ENCODE data around the gene SLC25A51.

- TF ChIP-seq, protein P1, sequence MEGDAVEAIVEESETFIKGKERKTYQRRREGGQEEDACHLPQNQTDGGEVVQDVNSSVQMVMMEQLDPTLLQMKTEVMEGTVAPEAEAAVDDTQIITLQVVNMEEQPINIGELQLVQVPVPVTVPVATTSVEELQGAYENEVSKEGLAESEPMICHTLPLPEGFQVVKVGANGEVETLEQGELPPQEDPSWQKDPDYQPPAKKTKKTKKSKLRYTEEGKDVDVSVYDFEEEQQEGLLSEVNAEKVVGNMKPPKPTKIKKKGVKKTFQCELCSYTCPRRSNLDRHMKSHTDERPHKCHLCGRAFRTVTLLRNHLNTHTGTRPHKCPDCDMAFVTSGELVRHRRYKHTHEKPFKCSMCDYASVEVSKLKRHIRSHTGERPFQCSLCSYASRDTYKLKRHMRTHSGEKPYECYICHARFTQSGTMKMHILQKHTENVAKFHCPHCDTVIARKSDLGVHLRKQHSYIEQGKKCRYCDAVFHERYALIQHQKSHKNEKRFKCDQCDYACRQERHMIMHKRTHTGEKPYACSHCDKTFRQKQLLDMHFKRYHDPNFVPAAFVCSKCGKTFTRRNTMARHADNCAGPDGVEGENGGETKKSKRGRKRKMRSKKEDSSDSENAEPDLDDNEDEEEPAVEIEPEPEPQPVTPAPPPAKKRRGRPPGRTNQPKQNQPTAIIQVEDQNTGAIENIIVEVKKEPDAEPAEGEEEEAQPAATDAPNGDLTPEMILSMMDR (IDR thresholded peaks at IDR 0.05; ENCODE audit: poor library complexity, severe bottlenecking), result no peak
- no peak for TF ChIP-seq RAD21 (conservative IDR thresholded peaks at IDR 0.05)
- TF ChIP-seq EP300 (conservative IDR thresholded peaks at IDR 0.05; ENCODE audit: poor library complexity, severe bottlenecking), result no peak
- TF ChIP-seq, protein P2, sequence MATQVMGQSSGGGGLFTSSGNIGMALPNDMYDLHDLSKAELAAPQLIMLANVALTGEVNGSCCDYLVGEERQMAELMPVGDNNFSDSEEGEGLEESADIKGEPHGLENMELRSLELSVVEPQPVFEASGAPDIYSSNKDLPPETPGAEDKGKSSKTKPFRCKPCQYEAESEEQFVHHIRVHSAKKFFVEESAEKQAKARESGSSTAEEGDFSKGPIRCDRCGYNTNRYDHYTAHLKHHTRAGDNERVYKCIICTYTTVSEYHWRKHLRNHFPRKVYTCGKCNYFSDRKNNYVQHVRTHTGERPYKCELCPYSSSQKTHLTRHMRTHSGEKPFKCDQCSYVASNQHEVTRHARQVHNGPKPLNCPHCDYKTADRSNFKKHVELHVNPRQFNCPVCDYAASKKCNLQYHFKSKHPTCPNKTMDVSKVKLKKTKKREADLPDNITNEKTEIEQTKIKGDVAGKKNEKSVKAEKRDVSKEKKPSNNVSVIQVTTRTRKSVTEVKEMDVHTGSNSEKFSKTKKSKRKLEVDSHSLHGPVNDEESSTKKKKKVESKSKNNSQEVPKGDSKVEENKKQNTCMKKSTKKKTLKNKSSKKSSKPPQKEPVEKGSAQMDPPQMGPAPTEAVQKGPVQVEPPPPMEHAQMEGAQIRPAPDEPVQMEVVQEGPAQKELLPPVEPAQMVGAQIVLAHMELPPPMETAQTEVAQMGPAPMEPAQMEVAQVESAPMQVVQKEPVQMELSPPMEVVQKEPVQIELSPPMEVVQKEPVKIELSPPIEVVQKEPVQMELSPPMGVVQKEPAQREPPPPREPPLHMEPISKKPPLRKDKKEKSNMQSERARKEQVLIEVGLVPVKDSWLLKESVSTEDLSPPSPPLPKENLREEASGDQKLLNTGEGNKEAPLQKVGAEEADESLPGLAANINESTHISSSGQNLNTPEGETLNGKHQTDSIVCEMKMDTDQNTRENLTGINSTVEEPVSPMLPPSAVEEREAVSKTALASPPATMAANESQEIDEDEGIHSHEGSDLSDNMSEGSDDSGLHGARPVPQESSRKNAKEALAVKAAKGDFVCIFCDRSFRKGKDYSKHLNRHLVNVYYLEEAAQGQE (IDR thresholded peaks at IDR 0.05; ENCODE audit: borderline replicate concordance), result no peak
- no peak for TF ChIP-seq SMC3 (conservative IDR thresholded peaks at IDR 0.05; ENCODE audit: poor library complexity)
- no peak for TF ChIP-seq EZH2 (IDR thresholded peaks at IDR 0.05; ENCODE audit: borderline replicate concordance, insufficient read depth, low read length, poor library complexity, severe bottlenecking)
- no peak for TF ChIP-seq TAF1 (IDR thresholded peaks at IDR 0.05; ENCODE audit: low read depth)
- TF ChIP-seq MXI1 (conservative IDR thresholded peaks at IDR 0.05; ENCODE audit: poor library complexity, severe bottlenecking), result no peak
Measured at GRCh38 chr9:37916471-37917312, 12.8 kb upstream of the SLC25A51 start.
